Measurements from ENCODE around the gene NINJ1.

GRCh38 chr9:93111001-93111370 is 23.1 kb downstream of the NINJ1 start:
- TF ChIP-seq CTCF (IDR thresholded peaks at IDR 0.05) (no peak), POLR2A (IDR thresholded peaks at IDR 0.05) (no peak), POLR2AphosphoS5 (IDR thresholded peaks at IDR 0.05) (no peak), EP300 (IDR thresholded peaks at IDR 0.05) (no peak)
